ENCODE results near the gene TEX13B.

TEX13B gene

DNA sequence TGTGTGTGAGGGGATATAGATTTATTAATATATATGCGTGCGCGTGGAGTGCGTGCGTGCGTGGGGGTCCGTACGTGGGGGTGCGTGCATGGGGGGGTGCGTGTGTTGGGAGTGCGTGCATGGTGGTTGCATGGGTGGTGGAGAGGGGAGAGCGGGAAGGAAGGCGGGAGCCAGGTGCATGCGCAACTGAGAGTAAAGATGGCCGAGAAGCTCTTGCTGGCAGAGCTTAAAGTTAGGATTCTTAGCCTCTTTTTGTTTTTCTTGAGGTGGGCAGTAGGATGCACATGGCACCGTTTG, 45.8 kb downstream of the TEX13B start:
- no peak for DNase-seq (ENCODE audit: low read depth)

DNA sequence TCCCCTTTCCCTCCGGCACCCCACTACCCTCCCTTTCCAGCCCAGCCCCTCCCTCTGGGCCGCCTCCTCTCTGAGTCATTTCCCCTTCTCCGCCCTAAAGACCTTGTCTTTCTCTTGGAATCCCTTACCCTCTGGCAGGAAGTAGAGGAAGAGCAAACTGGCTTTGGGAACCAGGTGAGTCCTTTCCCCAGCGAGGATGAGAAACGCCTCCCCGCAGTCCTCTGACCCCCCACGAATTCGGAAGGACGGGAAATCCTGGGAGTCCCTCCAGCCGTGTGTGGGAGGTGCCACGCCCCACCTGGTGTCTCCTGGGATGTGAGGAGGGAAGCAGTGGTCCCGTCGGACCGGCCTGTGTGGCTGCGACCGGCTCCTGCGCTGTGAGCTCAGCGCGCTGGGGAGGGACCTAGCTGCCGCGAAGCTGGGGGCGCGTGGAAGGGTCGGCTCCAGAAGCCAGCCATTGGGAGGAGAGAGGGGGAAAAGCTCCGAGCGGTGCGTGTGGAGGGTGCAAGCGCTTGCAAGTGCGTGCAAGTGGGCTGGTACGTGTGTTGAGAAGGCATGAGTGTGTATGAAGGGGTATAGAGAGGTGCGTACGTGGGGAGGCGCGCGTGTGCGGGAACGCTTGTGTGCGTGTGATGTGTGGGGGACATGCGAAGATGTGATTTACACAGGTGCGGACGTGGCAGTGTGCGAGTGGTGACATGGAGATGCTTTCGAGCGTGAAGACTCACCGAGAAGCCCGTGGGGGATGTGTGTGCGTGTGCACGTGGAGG, 46.3 kb downstream of the TEX13B start:
- no peak for DNase-seq (ENCODE audit: low read depth)

DNA sequence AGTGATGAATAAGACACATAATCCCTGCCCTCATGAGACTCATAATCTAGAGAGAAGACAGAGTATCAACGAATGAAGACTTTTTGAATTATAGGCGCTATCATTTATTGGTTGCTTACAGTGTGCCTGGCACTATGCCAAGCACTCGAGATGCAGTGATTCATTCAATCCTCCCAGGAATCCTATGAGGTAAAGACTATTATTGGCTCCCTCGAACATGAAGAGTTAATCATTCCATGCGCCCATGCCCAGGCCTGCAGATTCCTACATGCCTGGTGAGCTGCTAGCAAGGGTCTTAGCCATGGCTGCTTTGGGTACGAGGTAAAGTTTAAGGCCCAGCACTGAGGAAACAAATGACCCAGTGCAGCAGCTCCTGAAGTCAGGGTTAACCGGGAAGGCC, 47.0 kb downstream of the TEX13B start:
- no peak for DNase-seq (ENCODE audit: low read depth)

DNA sequence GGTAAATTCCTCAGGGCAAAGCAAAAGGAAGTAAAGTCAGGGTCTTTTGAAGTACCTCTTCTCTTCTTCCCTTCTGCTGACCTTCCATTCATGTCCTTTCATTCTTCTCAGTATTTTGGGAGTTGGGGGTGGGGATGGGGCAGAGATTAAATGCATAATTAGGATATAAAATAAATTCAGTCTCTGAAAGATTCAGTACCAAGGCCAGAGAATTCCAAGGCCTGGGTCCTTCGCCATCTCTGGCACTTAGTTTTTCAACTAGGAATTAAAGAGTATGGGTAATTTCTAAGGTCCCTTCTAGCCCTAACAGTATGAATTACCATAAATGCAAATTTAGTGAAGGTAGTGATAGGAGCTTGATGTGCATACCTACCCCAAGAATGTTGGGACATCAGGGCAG, 47.9 kb downstream of the TEX13B start:
- no peak for DNase-seq (ENCODE audit: low read depth)
